MM.1S (cell line): ENCODE measurements around the gene IQCC.

ENCODE experiments used
- EZH2 ChIP-seq: fragments of 300-600 bp; sonication (generic); optimal IDR thresholded peaks from 2 replicates; pipeline ENCODE3; 2017; ENCODE audit warnings: low read depth, mild to moderate bottlenecking, antibody characterized with exemption, low read length, mixed read lengths
- EZH2phosphoT487 ChIP-seq: fragments of 300-600 bp; sonication (generic); IDR thresholded peaks from 2 replicates; pipeline ENCODE4 v1.6.1; 2018; ENCODE audit warnings: antibody characterized with exemption, low read length
- TF ChIP-seq, protein P1 (sequence below): fragments of 300-600 bp; sonication (generic); IDR thresholded peaks from 2 replicates; pipeline ENCODE4 v1.5.1; 2016; ENCODE audit warnings: antibody characterized with exemption, low read length, mixed read lengths

DNA sequence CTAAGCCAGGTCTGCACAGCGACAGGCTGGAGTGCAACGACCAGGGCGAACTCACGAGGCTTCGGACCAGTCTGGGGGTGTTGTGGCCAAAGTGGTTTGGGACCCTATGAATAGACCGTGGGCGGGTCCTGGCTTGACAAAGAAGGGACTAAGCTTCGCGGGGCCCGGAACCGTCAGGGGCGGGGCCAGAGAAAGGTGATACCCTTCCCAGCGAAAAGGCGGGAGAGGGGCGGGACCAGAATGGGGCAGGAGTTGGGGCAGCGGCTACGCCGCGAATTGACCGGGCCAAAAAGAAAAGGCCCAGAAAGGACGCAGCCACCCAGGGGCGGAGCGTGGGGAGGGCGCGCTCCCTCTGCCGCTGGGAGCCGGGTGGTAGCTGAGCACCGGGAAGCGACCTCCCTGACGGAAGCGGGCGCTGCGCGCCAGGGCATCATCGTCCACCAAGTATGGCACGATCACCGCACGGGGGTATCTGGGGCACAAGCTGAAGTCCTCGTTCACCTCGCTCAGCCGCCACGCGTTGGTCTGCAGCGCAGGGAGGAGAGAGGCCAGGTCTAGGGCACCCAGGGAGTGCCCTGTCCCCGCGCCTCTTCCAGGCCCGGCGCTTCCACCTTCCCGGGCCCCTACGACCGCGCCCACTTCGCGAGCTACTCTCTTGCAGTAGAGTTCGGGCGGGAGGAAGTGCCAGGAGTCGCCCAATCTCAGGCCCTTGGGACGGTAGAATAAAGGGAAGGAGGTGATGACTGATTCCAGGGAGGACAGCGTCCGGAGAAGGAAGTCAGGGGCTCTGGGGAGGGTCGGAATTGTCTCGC lies 34.9 kb downstream of the IQCC start:
- TF ChIP-seq, protein P1, sequence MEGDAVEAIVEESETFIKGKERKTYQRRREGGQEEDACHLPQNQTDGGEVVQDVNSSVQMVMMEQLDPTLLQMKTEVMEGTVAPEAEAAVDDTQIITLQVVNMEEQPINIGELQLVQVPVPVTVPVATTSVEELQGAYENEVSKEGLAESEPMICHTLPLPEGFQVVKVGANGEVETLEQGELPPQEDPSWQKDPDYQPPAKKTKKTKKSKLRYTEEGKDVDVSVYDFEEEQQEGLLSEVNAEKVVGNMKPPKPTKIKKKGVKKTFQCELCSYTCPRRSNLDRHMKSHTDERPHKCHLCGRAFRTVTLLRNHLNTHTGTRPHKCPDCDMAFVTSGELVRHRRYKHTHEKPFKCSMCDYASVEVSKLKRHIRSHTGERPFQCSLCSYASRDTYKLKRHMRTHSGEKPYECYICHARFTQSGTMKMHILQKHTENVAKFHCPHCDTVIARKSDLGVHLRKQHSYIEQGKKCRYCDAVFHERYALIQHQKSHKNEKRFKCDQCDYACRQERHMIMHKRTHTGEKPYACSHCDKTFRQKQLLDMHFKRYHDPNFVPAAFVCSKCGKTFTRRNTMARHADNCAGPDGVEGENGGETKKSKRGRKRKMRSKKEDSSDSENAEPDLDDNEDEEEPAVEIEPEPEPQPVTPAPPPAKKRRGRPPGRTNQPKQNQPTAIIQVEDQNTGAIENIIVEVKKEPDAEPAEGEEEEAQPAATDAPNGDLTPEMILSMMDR: peak; percentile 24; the same call in 1 of the 2 replicates
- TF ChIP-seq EZH2phosphoT487 (no peak), EZH2 (no peak)
